A549 (cell line): ENCODE measurements around the gene HTRA3. TPM values are rescaled to one million over a fixed set of nuclear protein-coding genes. Genes with fewer than 3 reads are reported as not detected.

Experiments
- ATAC-seq, 2 experiments: fragments of 200-7000 bp in 1 of 2; fragments of >200 bp in 1 of 2; cut with Nextera tagmentation in 1 of 2; cut with Tn5 transposase in 1 of 2; 3 replicates each; pipeline versions ENCODE4 v1.8.0 to v1.9.1; 2018 to 2020; ENCODE audit warnings: mild to moderate bottlenecking in 1 of 2, moderate library complexity in 1 of 2
- CTCF ChIA-PET: fragments of 300-600 bp; sonication (Branson Sonifier 250); formaldehyde crosslinking; extraction: SDS; loops from one replicate; lab custom pipeline; 2021; ENCODE audit warnings: antibody characterized with exemption, inconsistent platforms; lab: Yijun Ruan, JAX
- POLR2A ChIA-PET: fragments of 350-600 bp; formaldehyde crosslinking; extraction: SDS; loops from one replicate; lab custom pipeline; 2021; ENCODE audit warnings: antibody characterized with exemption, inconsistent platforms; lab: Yijun Ruan, JAX
- DNase-seq, 2 experiments: peaks; one replicate each; pipeline versions ENCODE4 v3.0.0 to v3.0.0-alpha.2; 2011 to 2016; ENCODE audit warnings: low read depth in 1 of 2, low spot score in 1 of 2
- FAIRE-seq: peaks from 2 replicates; lab custom pipeline; 2011; peaks lifted over from hg19 to GRCh38; lab: Jason Lieb, UNC
- H3K27ac ChIP-seq, 2 experiments: fragments of >200 bp; sonication (Bioruptor Twin); formaldehyde crosslinking; 3 replicates each; pipeline ENCODE4 v1.5.1; 2016 to 2017
- H3K4me1 ChIP-seq: fragments of >200 bp; sonication (Bioruptor Twin); formaldehyde crosslinking; 3 replicates; pipeline ENCODE4 v1.6.1; 2016
- H3K4me2 ChIP-seq: fragments of >200 bp; sonication (Bioruptor Twin); formaldehyde crosslinking; 3 replicates; pipeline ENCODE4 v1.6.1; 2016
- H3K4me3 ChIP-seq: fragments of >200 bp; sonication (Bioruptor Twin); formaldehyde crosslinking; 3 replicates; pipeline ENCODE4 v1.5.1; 2016
- H3K9me3 ChIP-seq: fragments of >200 bp; sonication (Bioruptor Twin); formaldehyde crosslinking; 3 replicates; pipeline ENCODE4 v1.6.1; 2016
- ATOH8 ChIP-seq: fragments of 250-450 bp; sonication (Bioruptor Pico); IDR thresholded peaks from 2 replicates; pipeline ENCODE4 v1.5.0; 2020; ENCODE audit warnings: low read depth, mild to moderate bottlenecking, moderate library complexity
- CBX8 ChIP-seq: fragments of 200-600 bp; sonication (generic); IDR thresholded peaks from 2 replicates; pipeline ENCODE4 v1.6.1; 2016
- CEBPB ChIP-seq, 2 experiments: fragments of >200 bp in 1 of 2; sonication (Bioruptor Twin) in 1 of 2; formaldehyde crosslinking in 1 of 2; IDR thresholded peaks; 2 replicates each; pipeline ENCODE4 v1.6.1; 2012 to 2016
- EHF ChIP-seq: fragments of 250-450 bp; sonication (Bioruptor Pico); IDR thresholded peaks from 2 replicates; pipeline ENCODE4 v1.5.0; 2020; ENCODE audit warnings: mild to moderate bottlenecking
- ELK1 ChIP-seq: fragments of 150-350 bp; IDR thresholded peaks from 2 replicates; pipeline ENCODE4 v1.6.1; 2014; ENCODE audit warnings: low read depth, mild to moderate bottlenecking, low read length
- EP300 ChIP-seq, 2 experiments: fragments of >200 bp; sonication (Bioruptor Twin); formaldehyde crosslinking; IDR thresholded peaks; 2 replicates in 1 of 2; 3 replicates in 1 of 2; pipeline ENCODE4 v1.6.1; 2016 to 2017
- ESRRA ChIP-seq: fragments of 150-350 bp; IDR thresholded peaks from 2 replicates; pipeline ENCODE4 v1.6.1; 2014; ENCODE audit warnings: mild to moderate bottlenecking, low read length, borderline replicate concordance
- FOSB ChIP-seq: fragments of 250-450 bp; sonication (Bioruptor Pico); IDR thresholded peaks from 2 replicates; pipeline ENCODE4 v1.5.0; 2020; ENCODE audit warnings: mild to moderate bottlenecking, moderate library complexity
- FOSL2 ChIP-seq, 2 experiments: fragments of 450-650 bp in 1 of 2; fragments of >200 bp in 1 of 2; sonication (Bioruptor Twin) in 1 of 2; formaldehyde crosslinking; IDR thresholded peaks; 2 replicates each; pipeline versions ENCODE4 v1.5.0 to v1.6.1; 2016 to 2020; ENCODE audit warnings: mild to moderate bottlenecking in 1 of 2, moderate library complexity in 1 of 2
- FOXS1 ChIP-seq: fragments of 250-450 bp; sonication (Bioruptor Pico); IDR thresholded peaks from 2 replicates; pipeline ENCODE4 v1.5.0; 2020; ENCODE audit warnings: mild to moderate bottlenecking, moderate library complexity
- HDAC2 ChIP-seq: fragments of 200-600 bp; sonication (generic); IDR thresholded peaks from 2 replicates; pipeline ENCODE4 v1.6.1; 2016
- HOXA7 ChIP-seq: fragments of 250-450 bp; sonication (Bioruptor Pico); IDR thresholded peaks from 2 replicates; pipeline ENCODE4 v1.5.0; 2020; ENCODE audit warnings: mild to moderate bottlenecking, moderate library complexity
- JUN ChIP-seq, 2 experiments: fragments of >200 bp; sonication (Bioruptor Twin); formaldehyde crosslinking; IDR thresholded peaks; 2 replicates in 1 of 2; 3 replicates in 1 of 2; pipeline ENCODE4 v1.6.1; 2016 to 2017
- KDM1A ChIP-seq: fragments of 200-600 bp; sonication (generic); IDR thresholded peaks from 2 replicates; pipeline ENCODE4 v1.6.1; 2016; ENCODE audit warnings: low read depth, mild to moderate bottlenecking
- MAFK ChIP-seq: fragments of 450-650 bp; IDR thresholded peaks from 2 replicates; pipeline ENCODE4 v1.6.1; 2014; ENCODE audit not compliant: partially characterized antibody
- MAZ ChIP-seq: fragments of 150-350 bp; IDR thresholded peaks from 2 replicates; pipeline ENCODE4 v1.6.1; 2014; ENCODE audit warnings: antibody characterized with exemption, low read depth, low read length, borderline replicate concordance
- MYC ChIP-seq: IDR thresholded peaks from 2 replicates; pipeline ENCODE4 v1.6.1; 2012; ENCODE audit warnings: mild to moderate bottlenecking, inconsistent platforms, low read length, improper control_type of control experiment, borderline replicate concordance
- NR3C1 ChIP-seq: fragments of >200 bp; sonication (Bioruptor Twin); formaldehyde crosslinking; IDR thresholded peaks from 3 replicates; pipeline ENCODE4 v1.6.1; 2017
- PHF8 ChIP-seq: fragments of 200-600 bp; sonication (generic); IDR thresholded peaks from 2 replicates; pipeline ENCODE4 v1.6.1; 2016; ENCODE audit warnings: low read depth, mild to moderate bottlenecking, antibody characterized with exemption, moderate library complexity, borderline replicate concordance
- POLR2A ChIP-seq: IDR thresholded peaks from 2 replicates; pipeline ENCODE4 v1.6.1; 2012; ENCODE audit warnings: mild to moderate bottlenecking, low read length
- RNF2 ChIP-seq: fragments of 200-600 bp; sonication (generic); IDR thresholded peaks from 2 replicates; pipeline ENCODE4 v1.6.1; 2016; ENCODE audit warnings: low read depth, mild to moderate bottlenecking, antibody characterized with exemption, moderate library complexity, borderline replicate concordance
- SREBF2 ChIP-seq: fragments of 450-650 bp; IDR thresholded peaks from 2 replicates; pipeline ENCODE4 v1.6.1; 2014; ENCODE audit warnings: mild to moderate bottlenecking, moderate library complexity
- TFCP2L1 ChIP-seq: fragments of 250-450 bp; sonication (Bioruptor Pico); IDR thresholded peaks from 2 replicates; pipeline ENCODE4 v1.5.0; 2021; ENCODE audit warnings: mild to moderate bottlenecking
- ZC3H11A ChIP-seq: fragments of 450-650 bp; IDR thresholded peaks from 2 replicates; pipeline ENCODE4 v1.6.1; 2014; ENCODE audit warnings: antibody characterized with exemption, mild to moderate bottlenecking
- ZSCAN20 ChIP-seq: fragments of 250-450 bp; sonication (Bioruptor Pico); IDR thresholded peaks from 2 replicates; pipeline ENCODE4 v1.8.0; 2022; ENCODE audit warnings: mild to moderate bottlenecking, moderate library complexity
- WGBS: methylation state at CpG from one replicate; pipeline ENCODE4 v1.1.6; 2017; ENCODE audit errors: missing lambda C conversion rate; 5-methylcytosine and 5-hydroxymethylcytosine counted together
- polyA plus RNA-seq, 4 experiments: library from polyadenylated mRNA; depleted of rRNA in 3 of 4; stranded (reverse); fragments of >200 nt; fragmentation: RNase III in 1 of 4; extraction: RNeasy Plus Mini Kit Qiagen cat#74134 plus additional on column Dnase treatment in 1 of 4; gene quantifications; 2 replicates in 3 of 4; 3 replicates in 1 of 4; pipeline ENCODE4 v1.2.3, GENCODE V29; 2011 to 2017

Gene HTRA3
- polyA plus RNA-seq, 2 of the 4 experiments (the other 2 are of a cell fraction) = 4.6 to 7.4 TPM

GRCh38 chr4:8270912-8271815 lies 1.6 kb downstream of the HTRA3 start:
- TF ChIP-seq ATOH8 (CRISPR knock-in tag) = no peak
- no peak for TF ChIP-seq MAFK
- TF ChIP-seq CEBPB (IDR thresholded peaks at IDR 0.05) = no peak
- TF ChIP-seq MAZ = no peak
- no peak for TF ChIP-seq CBX8
- no peak for TF ChIP-seq JUN (IDR thresholded peaks at IDR 0.05)
- TF ChIP-seq POLR2A = no peak
- TF ChIP-seq ZSCAN20 (CRISPR knock-in tag) = no peak
- no peak for TF ChIP-seq KDM1A
- no peak for TF ChIP-seq FOSB (CRISPR knock-in tag)
- TF ChIP-seq NR3C1 = no peak
- TF ChIP-seq HDAC2 = no peak
- TF ChIP-seq PHF8 = no peak
- TF ChIP-seq ELK1 = no peak
- no peak for TF ChIP-seq EP300 (IDR thresholded peaks at IDR 0.05)
- TF ChIP-seq ZC3H11A = no peak
- TF ChIP-seq FOSL2 (IDR thresholded peaks at IDR 0.05) = no peak
- TF ChIP-seq FOSL2 (CRISPR knock-in tag; IDR thresholded peaks at IDR 0.05) = no peak
- no peak for TF ChIP-seq HOXA7
- TF ChIP-seq, all 56 proteins: peak for 0

GRCh38 chr4:8271821-8272220 lies 2.3 kb downstream of the HTRA3 start:
- Histone ChIP-seq H3K4me1 (peaks cover 18% of the 10 kb centered on the region), H3K4me2 (no peak overlapping the region), H3K4me3 (no peak overlapping the region), H3K9me3 (no peaks in the 10 kb centered on the region), H3K27ac (no peak overlapping the region)
- ChIA-PET CTCF (interaction anchor here (0.6 to 2.1 kb wide), 5 partner anchors 9 to 132 kb away, joined by 3 to 7 read pairs (median 4); no protein-coding TSS in a partner anchor), POLR2A (no interaction called here)
- TF ChIP-seq RNF2 (no peak), ELK1 (no peak), FOXS1 (no peak), ZSCAN20 (CRISPR knock-in tag) (no peak), SREBF2 (no peak), EHF (CRISPR knock-in tag) (no peak), TFCP2L1 (no peak), NR3C1 (no peak), PHF8 (no peak), MYC (no peak), ESRRA (no peak), MAFK (no peak), KDM1A (no peak)
- DNase-seq (no peak), FAIRE-seq (no peak), ATAC-seq (no peak)
- WGBS = 96% methylated on average over 4 of the region's 10 CpGs

More at GRCh38 chr4:8270912-8271815, 1.6 kb downstream of the HTRA3 start:
- DNase-seq = no peak
- ChIA-PET POLR2A (no interaction called here), CTCF (interaction anchor here (1.2 to 2.1 kb wide), 3 partner anchors 10 to 132 kb away, joined by 3 to 7 read pairs (median 5); no protein-coding TSS in a partner anchor)
- H3K4me2 ChIP-seq = no peak overlapping the region
- H3K27ac ChIP-seq = no peak overlapping the region
- ATAC-seq = no peak
- WGBS = 87% methylated on average over 25 of the region's 27 CpGs
- no peak overlapping the region for H3K4me3 ChIP-seq
- peaks cover 12% of the 10 kb centered on the region; the same call in 1 of the 3 replicates for H3K4me1 ChIP-seq
- H3K9me3 ChIP-seq = no peaks in the 10 kb centered on the region
- FAIRE-seq = no peak
